Hematopoietic multipotent progenitor cell treated with erythropoietin and hydrocortisone succinate and interleukin-3 and kit ligand, for 6 days (in vitro differentiated cells): ENCODE measurements around the gene PRR13.
"Not testable (repeated sequence)": the region's sequence is repeated elsewhere in the genome, so short reads cannot be mapped to it uniquely, and the experiment has no call there.

ENCODE experiments used
- DNase-seq: peaks from one replicate; pipeline ENCODE4 v3.0.0-alpha.2; 2015

The PRR13 gene

DNA sequence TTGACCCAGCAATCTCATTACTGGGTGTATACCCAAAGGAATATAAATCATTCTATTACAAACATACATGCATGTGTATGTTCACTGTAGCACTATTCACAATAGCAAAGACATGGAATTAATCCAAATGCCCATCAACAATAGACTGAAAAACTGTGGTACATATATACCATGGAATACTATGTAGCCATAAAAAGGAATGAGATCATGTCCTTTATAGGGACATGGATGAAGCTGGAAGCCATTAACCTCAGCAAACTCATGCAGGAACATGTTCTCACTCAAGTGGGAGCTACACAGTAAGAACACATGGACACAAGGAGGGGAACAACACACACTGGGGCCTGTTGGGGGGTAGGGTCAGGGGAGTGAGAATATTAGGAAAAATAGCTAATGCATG, 2.0 kb upstream of the PRR13 start:
- DNase-seq, result not testable (repeated sequence)

DNA sequence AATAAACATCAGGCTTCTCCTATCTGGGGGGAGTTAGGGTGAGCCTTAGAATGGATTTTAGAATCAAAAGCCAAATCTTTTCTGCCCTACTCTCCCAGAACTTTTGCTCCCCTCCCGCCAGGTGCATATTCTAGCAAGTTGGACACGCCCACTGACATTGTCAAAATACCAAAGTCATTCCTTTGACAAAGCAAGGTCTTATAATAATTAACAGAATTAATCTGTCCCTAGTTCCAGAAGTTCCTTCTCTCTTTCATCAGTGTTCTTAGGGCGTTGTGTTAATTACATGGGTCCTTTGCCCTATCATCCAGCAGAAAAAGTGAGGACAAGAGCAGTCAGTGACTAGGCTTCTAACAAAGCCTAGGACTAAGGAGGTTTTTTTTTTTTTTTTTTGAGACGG, 2.4 kb downstream of the PRR13 start:
- no peak for DNase-seq

- not testable (repeated sequence) for DNase-seq
Observed at GRCh38 chr12:53444593-53445325, 3.2 kb downstream of the PRR13 start.

- DNase-seq, result no peak
Observed at GRCh38 chr12:53450936-53451335, 9.4 kb downstream of the PRR13 start.

GRCh38 chr12:53451661-53452158, 10.2 kb downstream of the PRR13 start, which contains the start of gene PCBP2:
Gene PCBP2, plus strand, starts transcription at chr12:53452102. Its CDS starts 2,699 bp downstream, at chr12:53454801.
- peak; percentile 100 for DNase-seq

DNA sequence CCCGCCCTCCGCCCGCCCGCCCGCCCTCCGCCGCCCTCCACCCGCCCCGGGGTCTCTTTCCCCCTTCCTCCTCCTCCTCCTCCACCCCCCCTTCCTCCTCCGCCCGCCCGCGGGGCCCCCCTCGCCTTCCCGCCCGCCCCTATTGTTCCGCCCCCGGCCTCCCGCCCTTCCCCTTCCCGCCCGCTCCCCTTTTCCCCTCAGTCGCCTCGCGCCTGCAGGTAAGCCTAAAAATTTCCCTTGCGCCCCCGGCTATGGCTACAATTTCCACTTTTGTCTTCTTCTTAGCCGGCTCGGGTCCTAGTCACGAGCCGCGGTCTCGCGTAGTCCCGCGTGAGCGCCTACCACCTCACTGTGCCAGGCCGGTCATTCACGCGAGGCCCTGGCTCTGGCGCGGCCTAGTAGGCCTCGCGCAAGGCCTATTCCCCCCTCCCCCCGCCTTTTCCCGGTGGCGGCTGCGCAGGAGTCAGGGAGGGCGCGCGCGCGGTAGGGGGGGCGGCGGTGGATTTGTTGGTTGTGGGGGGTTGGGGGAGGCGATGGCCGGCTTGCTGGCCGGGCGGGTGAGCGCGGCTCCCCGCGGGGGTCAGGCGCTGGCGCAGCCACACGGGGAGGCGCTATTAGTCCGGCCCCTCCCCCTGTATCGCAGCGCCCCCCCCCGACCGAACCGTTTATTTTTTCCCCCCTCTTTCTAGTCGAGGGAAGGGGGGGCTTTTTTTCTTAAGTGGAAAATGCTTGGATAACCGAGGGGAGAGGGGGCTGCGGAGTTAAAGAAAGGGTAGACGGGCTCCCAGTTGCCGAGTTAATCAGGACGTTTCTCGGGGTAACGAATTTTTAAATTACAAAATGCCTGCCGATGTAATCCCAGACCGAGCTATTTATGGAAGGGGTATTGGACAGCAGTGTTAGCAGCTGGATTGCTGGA, 10.9 kb downstream of the PRR13 start:
- DNase-seq, result peak; percentile 87

DNA sequence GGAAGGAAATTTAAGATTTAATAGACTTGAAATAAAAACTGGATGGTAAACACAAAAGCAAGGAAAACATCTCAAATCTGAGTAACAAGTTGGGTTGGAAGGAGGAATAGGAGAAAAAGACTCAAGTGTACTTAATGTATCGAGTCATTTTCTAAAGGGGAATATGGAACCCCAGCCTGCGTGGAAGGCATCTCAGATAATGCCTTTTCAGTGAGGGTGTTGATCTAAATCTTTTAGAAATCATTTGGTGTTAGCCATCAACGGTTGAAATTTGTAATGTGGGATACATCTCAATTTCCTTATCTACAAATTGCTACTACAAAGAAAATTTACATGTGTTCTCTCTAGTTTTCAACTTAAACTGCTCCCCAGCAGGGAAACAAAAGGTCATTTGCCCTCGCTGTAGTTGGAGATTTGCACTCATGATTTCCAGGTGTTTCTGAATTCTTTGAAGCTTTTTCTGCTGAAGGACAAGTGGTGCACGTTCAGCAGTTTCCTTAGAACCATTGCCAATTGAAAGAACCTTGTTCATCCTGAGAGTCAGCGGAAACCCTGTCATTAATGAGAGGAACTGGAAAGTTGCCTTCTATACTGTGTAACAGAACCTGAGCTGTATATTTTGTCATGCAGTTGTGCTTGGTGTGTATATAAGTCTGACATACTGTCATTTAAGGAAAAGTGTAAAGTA, 12.6 kb downstream of the PRR13 start:
- DNase-seq, result no peak

DNA sequence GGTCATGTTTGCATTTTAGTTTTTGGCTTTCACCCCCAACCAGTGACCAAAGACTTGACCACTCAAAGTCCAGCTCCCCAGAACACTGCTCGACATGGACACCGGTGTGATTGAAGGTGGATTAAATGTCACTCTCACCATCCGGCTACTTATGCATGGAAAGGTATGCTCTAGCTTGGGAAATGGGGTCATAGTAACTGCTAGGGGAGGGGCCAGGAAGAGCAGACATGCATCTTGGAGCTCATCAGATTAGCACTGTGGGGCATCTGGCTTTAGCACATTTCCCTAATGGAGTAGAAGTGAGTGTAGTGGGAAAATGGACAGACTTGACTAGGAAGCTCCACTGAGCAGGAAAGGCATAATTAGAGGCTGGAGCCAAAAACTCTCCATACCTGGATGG, 13.2 kb downstream of the PRR13 start:
- no peak for DNase-seq

DNA sequence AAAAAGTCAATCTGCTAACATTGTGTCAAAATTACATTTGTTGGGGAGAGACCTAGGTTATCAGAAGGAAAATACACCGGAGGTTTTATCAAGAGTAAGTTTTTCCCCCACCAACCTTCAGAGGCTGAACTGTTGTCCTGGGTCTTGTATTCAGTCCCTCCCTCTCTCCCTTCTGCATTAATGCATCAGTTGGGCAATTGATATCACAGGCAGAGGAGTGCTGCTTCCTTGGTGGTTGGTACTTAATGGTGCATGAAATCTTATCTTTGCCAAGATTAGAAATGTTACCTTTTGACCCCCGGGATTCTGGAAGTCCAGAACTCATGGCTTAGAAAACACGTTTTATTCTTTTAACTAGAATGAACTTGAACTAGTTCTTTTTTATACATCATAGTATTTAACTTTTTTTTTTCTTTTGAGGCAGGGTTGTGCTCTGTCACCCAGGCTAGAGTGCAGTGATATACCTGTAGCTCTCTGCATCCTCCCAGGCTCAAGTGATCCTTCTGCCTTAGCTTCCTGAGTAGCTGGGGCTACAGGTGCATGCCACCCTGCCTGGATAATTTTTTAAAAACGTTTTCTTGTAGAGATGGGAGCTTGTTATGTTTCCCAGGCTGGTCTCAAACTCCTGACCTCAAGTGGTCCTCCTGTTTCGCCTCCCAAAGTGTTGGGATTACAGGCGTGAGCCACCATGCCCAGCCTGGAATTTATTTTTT, 15.3 kb downstream of the PRR13 start:
- no peak for DNase-seq

GRCh38 chr12:53459097-53459496, 17.6 kb downstream of the PRR13 start:
- no peak for DNase-seq

DNA sequence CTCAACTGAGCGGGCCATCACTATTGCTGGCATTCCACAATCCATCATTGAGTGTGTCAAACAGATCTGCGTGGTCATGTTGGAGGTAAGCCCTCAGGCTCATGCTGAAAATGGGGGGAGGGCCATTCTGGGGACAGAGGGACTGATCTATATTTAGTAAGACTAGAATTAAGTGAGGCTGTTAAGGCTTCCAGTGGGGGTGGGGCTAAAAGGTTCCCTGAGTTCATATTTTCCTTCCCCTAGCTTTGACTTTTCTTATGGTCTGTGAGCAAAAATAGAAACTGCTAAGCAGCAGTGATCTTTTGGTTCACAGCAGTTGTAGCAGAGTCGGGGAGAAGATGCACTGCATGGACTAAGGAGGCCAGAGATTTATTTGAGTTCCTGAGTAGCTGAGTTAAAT, 19.5 kb downstream of the PRR13 start:
- DNase-seq, result no peak

GRCh38 chr12:53461591-53461990, 20.1 kb downstream of the PRR13 start:
- no peak for DNase-seq

- DNase-seq, result no peak
Observed at GRCh38 chr12:53462935-53463334, 21.4 kb downstream of the PRR13 start.

DNA sequence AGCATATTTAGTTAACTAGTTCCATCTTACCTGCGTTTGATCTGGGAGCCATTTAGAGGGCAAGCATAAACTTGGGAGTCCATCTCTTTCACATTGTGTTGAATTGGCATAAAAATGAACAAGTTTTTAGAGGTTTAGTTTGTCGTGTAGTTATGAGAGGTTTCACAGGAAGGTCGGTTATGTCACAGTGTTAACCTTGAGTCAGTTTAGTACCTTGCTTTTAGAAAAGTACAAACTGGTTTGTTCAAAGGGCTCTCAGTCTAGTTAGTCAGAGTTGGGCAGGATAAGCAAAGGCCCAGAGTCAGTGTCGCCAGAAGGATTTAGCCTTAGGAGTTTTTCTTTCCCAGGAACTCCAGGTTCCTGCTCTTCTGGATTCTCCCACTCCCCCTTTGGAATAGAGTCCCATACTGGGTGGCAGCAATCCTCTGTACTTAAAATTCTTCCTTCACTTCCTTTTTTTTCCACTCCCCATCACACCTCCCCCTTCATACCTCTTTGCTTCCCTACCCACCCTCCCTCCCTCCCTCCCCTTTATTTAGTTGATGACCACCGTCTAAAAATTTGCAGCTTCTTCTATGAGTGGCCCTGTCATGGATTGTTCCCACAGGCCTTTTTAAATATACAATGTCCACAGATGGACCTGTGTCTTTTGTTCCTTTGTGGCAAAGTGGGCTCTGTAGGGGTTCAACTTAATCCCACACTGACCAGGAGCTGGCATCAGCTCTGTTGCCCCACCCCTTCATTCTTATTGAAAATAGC, 22.4 kb downstream of the PRR13 start:
- DNase-seq, result no peak

DNA sequence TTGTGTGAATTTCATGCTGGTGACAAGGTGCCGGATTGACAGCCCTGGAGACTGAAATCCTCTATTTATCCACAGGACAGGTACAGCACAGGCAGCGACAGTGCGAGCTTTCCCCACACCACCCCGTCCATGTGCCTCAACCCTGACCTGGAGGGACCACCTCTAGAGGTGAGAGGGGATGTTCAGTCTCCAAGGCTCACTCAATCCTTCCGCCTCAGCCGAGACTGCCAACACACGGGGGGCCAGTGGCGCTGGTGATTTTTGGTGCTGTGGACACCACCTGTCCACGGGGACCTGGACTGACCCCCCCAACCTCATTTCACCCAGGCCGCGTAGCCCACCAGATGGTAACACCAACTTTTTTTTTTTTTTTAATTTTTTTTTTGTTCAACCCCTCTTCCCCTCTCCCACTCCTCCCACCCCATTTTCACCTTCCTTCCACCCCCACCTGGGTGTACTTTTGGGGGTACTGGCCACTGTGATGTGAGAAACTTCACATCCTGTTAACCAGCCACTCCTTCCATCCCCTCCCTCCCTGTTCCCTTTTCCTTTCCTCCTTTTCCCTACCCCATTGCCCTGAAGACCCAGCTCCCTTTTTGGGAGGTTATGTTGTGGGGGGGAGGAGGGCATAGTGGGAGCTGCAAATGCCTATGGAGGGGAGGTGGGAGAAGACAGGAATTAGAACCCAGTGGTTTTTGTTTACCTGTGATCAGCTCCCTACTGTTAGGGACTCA, 23.3 kb downstream of the PRR13 start:
- no peak for DNase-seq

GRCh38 chr12:53465679-53466078, 24.1 kb downstream of the PRR13 start:
- no peak for DNase-seq

DNA sequence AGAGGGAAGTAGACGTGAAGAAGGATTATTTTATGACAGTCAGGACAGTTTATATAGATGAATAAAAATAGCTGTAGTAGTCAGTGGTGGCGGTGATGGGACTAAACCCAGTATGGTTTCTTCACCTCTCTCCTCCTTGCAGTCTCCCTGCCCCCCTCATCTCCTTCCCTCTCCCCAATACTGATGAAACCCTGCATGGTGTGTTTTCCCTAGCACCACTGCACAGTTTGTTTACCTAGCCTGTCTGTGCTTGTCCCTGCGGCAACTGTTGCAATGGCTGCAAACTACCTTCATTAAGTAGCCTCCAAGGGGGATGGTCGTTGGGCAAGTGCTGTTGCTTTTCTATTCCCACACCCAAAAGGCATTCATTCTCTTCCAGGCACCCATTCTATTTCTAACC, 25.1 kb downstream of the PRR13 start:
- DNase-seq, result no peak

DNA sequence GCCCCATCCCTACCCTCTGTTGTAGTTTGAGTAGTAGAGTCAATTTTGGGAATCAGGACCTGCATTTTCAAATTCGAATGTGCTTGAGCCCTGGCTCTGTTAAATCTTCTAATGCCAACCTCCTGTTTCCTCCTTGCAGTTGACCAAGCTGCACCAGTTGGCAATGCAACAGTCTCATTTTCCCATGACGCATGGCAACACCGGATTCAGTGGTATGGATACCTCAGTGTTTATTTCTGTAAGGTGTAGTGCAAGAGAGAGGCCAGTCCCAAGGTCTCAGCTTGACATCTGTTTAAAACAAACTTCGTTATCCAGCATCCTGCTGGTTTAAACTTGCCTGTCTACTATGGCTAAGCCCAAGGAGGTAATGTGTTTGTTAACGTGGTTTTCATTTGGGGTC, 25.5 kb downstream of the PRR13 start:
- no peak for DNase-seq

- DNase-seq, result no peak
Observed at GRCh38 chr12:53467880-53468279, 26.3 kb downstream of the PRR13 start.

DNA sequence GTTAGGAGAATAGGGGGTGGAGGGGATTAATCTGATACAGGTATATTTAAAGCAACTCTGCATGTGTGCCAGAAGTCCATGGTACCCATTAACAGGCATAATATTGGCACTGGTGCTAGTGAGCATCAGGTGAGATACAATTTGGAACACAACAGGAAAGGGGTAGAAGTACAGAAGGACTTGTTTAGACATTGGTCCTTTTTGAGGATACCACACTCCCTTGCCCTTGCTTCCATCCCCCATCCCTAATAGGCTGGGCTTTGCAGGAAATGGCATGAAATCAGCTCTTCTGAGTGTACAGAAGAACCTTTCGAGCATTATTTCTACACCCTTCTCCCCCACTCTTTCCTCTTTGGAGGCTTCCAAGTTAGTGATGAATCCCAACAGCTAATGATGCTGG, 26.7 kb downstream of the PRR13 start:
- no peak for DNase-seq

- no peak for DNase-seq
Observed at GRCh38 chr12:53472056-53472582, 30.6 kb downstream of the PRR13 start.
